ENCODE measurements around the gene RNF44. TPM values are rescaled to one million over a fixed set of nuclear protein-coding genes. Genes with fewer than 3 reads are reported as not detected.

The RNF44 gene
- total RNA-seq, 1 experiment from 2014 or later: 172 TPM

- Mint-ChIP-seq H3K27ac (peak overlapping the region; percentile 96 to 99 (median 98)), H3K36me3 (ENCODE audit: insufficient read depth in 1 of 3, low read depth in 3 of 3) (peaks cover 18 to 44% (median 42%) of the 10 kb centered on the region in 3 experiments), H3K9me3 (no peaks in the 10 kb centered on the region), H3K4me1 (peaks cover 47 to 51% of the 10 kb centered on the region in 2 experiments), H3K27me3 (ENCODE audit: low read depth) (peaks cover 1% of the 10 kb centered on the region; the same call in 1 of the 2 replicates), H3K4me3 (peak overlapping the region; percentile 92 to 99)
- no peak overlapping the region for H2BK12ac ChIP-seq (ENCODE audit: insufficient read length, low read depth, low read length)
- no peak for DNase-seq
- no peak overlapping the region for H3T11ph ChIP-seq (ENCODE audit: low read length)
- peaks cover 5% of the 10 kb centered on the region; the same call in 1 of the 2 replicates for H3K4me1 ChIP-seq (ENCODE audit: insufficient read depth, low read length)
- H4K5ac ChIP-seq (ENCODE audit: insufficient read length, low read depth, low read length): peak overlapping the region; percentile 89
- H3K18ac ChIP-seq (ENCODE audit: insufficient read length, low read depth, low read length): peak overlapping the region; percentile 98
- H3K27me3 ChIP-seq (ENCODE audit: insufficient read depth, low read length): no peaks in the 10 kb centered on the region
- no peak overlapping the region for H2BK20ac ChIP-seq (ENCODE audit: low read depth, low read length, poor library complexity, severe bottlenecking)
- H3K27ac ChIP-seq (ENCODE audit: insufficient read length, low read depth, low read length): no peak overlapping the region
- peak overlapping the region; percentile 93 for H2BK120ac ChIP-seq (ENCODE audit: low read depth, low read length, poor library complexity, severe bottlenecking)
- H2AFZ ChIP-seq (ENCODE audit: low read length): no peak overlapping the region
- H3K9ac ChIP-seq (ENCODE audit: extremely low read depth, insufficient read length, low read length): peak overlapping the region; percentile 97
- no peaks in the 10 kb centered on the region for H3K9me3 ChIP-seq (ENCODE audit: control insufficient read depth, low read depth, low read length)
- H4K20me1 ChIP-seq (ENCODE audit: control insufficient read depth, insufficient read depth, insufficient read length): peaks cover 2% of the 10 kb centered on the region
- H3K23ac ChIP-seq (ENCODE audit: insufficient read length, low read depth, low read length): no peak overlapping the region
- peak overlapping the region; percentile 56 for H2BK5ac ChIP-seq (ENCODE audit: insufficient read length, low read length)
- peaks cover 3% of the 10 kb centered on the region for H3K79me1 ChIP-seq (ENCODE audit: insufficient read depth, low read depth, low read length, poor library complexity, severe bottlenecking)
- no CpG with 5 or more reads among the region's 9 CpGs for WGBS (ENCODE audit: extremely low coverage, insufficient read length, low lambda C conversion rate)
- peak overlapping the region; percentile 57 for H2AK5ac ChIP-seq (ENCODE audit: insufficient read length, low read length)
- H3K23me2 ChIP-seq (ENCODE audit: insufficient read length, low read depth, low read length, poor library complexity, severe bottlenecking): peaks cover 11% of the 10 kb centered on the region
- no peak overlapping the region for H2BK15ac ChIP-seq (ENCODE audit: low read depth, low read length)
- H3K4ac ChIP-seq (ENCODE audit: low read depth, low read length): peak overlapping the region; percentile 98
- peaks cover 38% of the 10 kb centered on the region for H3K79me2 ChIP-seq (ENCODE audit: insufficient read depth, low read length)
- TF ChIP-seq CTCF (conservative IDR thresholded peaks at IDR 0.05): no peak
- H3K4me2 ChIP-seq (ENCODE audit: insufficient read depth, insufficient read length, low read length): peak overlapping the region; percentile 44
- H3K56ac ChIP-seq (ENCODE audit: insufficient read length, low read depth, low read length): no peak overlapping the region
- peak overlapping the region; percentile 94 for H3K14ac ChIP-seq (ENCODE audit: insufficient read depth, low read length)
- peak overlapping the region; percentile 99 for H4K91ac ChIP-seq (ENCODE audit: insufficient read length, low read depth, low read length)
- no peak overlapping the region for H4K8ac ChIP-seq (replicated peaks; ENCODE audit: insufficient read length, low read depth, low read length)
These were observed 1.5 kb downstream of the RNF44 start for GRCh38 chr5:176535664-176536131.

Measured in H9 (cell line).